Ishikawa (cell line): ENCODE results near the gene ZC3H12D.

Experiments used
- CEBPB ChIP-seq: IDR thresholded peaks from 2 replicates; pipeline ENCODE4 v1.6.1; 2012
- CREB1 ChIP-seq: IDR thresholded peaks from 2 replicates; pipeline ENCODE4 v1.6.1; 2012; ENCODE audit warnings: low read depth
- EGR1 ChIP-seq: IDR thresholded peaks from 2 replicates; pipeline ENCODE4 v1.6.1; 2012
- EP300 ChIP-seq: IDR thresholded peaks from 2 replicates; pipeline ENCODE4 v1.6.1; 2012; ENCODE audit warnings: borderline replicate concordance
- MAX ChIP-seq: IDR thresholded peaks from 2 replicates; pipeline ENCODE4 v1.6.1; 2012
- REST ChIP-seq: IDR thresholded peaks from 2 replicates; pipeline ENCODE4 v1.6.1; 2012; ENCODE audit warnings: low read depth, mild to moderate bottlenecking
- TAF1 ChIP-seq: IDR thresholded peaks from 2 replicates; pipeline ENCODE4 v1.6.1; 2012; ENCODE audit warnings: low read depth, mild to moderate bottlenecking
- USF1 ChIP-seq: IDR thresholded peaks from 2 replicates; pipeline ENCODE4 v1.6.1; 2012
- YY1 ChIP-seq: IDR thresholded peaks from 2 replicates; pipeline ENCODE4 v1.6.1; 2012; ENCODE audit warnings: low read depth
- ZBTB7A ChIP-seq: IDR thresholded peaks from 2 replicates; pipeline ENCODE4 v1.6.1; 2012; ENCODE audit warnings: low read depth

- TF ChIP-seq EP300 (no peak), YY1 (no peak), TAF1 (no peak), MAX (no peak), USF1 (no peak), REST (no peak), CEBPB (peak; percentile 82), ZBTB7A (no peak), EGR1 (no peak), CREB1 (no peak)
These were observed 18.5 kb upstream of the ZC3H12D start for GRCh38 chr6:149503276-149503675.
